ENCODE data around the gene PRKG1.
A peak's percentile ranks its signal among the peaks of the same experiment; 100 is the strongest.
"Not testable (repeated sequence)": the region's sequence is repeated elsewhere in the genome, so short reads cannot be mapped to it uniquely, and the experiment has no call there.

PRKG1 gene

DNA sequence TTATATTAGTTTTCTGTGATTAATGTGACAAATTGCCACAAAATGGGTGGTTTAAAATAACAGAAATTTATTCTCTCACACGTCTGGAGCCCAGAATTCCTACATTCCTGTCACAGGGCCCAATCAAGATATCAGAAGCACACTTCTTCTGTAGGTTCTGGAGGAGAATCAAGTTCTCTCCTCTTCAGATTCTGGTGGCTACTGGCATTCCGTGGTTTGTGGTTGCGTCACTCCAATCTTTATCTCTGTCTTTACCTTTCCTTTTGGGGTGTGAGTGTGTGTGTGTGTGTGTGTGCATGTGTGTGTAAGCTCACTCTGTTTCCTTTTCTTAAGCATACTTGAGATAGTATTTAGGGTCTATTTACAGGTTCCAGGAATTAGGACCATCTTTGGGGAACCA is 1124.3 kb downstream of the PRKG1 start:
- peak; percentile 46 for DNase-seq

DNA sequence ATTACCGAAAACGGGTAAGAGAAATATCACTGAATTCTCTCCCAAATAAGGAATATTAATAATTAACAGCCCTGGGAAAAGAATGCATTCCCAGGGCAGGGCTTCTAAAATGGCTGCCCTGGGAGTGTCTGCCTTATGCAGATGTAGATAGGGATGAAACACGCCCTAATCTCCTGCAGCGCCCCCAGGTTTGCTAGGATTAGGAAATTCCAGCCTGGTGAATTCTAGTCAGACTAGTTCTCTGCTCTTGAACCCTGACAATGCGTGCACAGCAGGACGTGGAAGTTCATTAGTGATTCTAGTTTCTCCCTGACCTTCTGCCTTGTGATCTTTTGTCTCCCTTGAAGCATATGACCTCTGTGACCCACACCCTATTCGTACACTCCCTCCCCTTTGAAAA is 1130.6 kb downstream of the PRKG1 start:
- DNase-seq, result not testable (repeated sequence)

DNA sequence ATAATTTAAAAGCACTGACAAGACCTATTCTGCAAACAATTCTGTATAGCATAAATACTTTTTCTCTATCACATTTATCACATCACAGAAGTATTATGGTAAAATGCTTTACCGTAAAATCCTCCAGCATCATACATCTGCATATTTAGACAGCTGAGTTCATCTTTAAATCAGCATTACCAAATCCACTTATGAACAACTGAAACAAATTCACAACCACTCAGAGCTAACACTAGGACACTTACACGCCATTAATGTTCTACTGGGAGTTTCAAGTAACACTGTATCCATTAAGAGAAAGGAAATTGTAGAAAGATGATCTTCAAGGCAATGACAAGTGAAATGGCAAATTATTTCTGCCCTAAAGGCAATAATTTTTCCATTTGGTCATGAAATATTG is 1134.1 kb downstream of the PRKG1 start:
- DNase-seq, result no peak

DNA sequence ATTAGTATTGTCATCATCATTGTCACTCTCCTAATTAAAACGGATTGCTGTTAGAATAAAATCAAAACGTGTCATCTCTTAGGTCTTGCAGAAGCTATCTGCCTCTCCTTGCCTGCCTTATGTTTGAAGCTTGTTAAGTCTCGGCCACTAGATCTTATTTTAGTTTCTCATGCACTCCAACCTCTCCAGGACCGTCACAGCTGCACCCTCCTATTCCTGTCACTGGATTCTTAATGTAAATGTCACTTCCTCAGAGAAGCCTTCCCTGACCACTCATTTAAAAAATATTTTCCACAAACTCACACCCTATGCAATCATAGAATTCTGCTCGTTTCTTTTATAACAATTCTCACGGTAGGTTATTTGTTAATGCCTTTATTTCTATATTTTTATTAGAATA is 1135.9 kb downstream of the PRKG1 start:
- no peak for DNase-seq

DNA sequence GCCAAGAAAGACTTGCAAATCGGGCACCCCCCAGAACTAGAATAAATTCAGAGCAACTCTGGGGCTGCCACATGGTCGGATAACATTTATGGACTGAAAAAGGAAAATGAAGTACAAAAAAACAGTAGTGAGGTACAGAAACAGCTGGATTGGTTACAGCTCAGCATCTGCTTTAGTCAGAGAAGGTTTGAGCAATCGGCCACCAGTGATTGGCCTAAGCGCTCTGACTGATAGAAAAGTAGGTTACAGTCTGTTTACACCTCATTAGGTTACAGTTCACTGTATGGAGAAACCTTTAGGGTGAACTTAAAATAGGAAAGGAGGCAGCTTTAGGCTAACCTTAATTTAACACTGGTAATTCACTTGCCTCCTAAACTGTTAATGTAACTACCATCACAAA is 1137.8 kb downstream of the PRKG1 start:
- no peak for DNase-seq

GRCh38 chr10:52212802-52213201 is 1138.5 kb downstream of the PRKG1 start:
- DNase-seq, result no peak

- DNase-seq, result no peak
These were observed 1139.0 kb downstream of the PRKG1 start for GRCh38 chr10:52213321-52213752.

- peak; percentile 86 for DNase-seq
These were observed 1141.6 kb downstream of the PRKG1 start for GRCh38 chr10:52215745-52216361.

GRCh38 chr10:52216852-52217251 is 1142.6 kb downstream of the PRKG1 start:
- peak; percentile 56 for DNase-seq

DNA sequence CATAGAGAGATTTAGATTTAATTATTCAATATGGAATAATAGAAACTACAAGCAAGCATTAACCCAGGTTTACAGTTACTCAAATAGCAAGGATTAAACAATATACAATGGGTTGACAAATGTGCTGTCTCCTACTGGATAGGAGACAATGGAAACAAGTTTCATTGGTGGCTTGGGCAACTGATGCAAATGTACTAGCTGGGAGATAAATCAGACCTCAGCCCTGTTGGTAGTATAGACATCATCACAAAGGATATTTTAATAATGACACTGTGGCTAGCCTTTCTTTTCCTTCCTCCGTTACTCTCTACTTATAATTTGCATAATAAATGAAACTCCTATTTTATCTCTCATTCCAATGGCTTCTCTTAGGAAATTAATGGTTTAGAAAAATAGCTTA is 1143.2 kb downstream of the PRKG1 start:
- DNase-seq, result no peak

DNA sequence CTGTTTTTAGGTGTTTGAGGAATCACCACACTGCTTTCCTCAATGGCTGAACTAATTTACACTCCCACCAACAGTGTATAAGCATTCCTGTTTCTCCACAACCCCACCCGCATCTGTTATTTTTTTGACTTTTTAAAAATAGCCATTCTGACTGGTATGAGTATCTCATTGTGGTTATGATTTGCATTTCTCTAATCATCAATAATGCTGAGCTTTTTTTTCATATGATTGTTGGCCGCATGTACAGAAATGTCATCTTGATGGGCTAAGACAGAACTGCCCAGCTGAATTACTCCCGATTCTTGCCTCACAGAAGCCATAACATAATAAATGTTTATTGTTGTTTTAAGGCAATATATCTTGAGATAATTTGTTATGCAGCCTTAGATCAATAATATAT is 1146.7 kb downstream of the PRKG1 start:
- DNase-seq, result no peak

DNA sequence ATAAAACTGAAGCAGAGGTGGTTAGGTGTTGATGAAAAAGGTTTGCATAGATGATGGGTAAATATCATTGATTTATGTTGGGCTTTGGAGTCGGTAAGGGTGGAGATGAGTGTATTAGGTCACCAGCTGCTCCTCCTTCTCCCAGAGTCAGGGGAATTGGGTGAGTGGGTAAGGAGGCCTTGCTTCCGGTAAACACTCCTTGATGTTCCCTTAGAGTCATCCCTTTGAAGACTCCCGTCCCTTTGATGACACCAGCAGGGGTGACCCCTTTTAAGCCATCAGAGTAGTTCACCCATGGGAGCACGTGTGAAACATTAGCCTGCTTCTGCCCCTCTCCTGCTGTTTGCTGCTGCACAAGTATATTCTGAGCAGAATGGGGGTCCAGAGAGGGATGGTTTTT is 1147.6 kb downstream of the PRKG1 start:
- no peak for DNase-seq

DNA sequence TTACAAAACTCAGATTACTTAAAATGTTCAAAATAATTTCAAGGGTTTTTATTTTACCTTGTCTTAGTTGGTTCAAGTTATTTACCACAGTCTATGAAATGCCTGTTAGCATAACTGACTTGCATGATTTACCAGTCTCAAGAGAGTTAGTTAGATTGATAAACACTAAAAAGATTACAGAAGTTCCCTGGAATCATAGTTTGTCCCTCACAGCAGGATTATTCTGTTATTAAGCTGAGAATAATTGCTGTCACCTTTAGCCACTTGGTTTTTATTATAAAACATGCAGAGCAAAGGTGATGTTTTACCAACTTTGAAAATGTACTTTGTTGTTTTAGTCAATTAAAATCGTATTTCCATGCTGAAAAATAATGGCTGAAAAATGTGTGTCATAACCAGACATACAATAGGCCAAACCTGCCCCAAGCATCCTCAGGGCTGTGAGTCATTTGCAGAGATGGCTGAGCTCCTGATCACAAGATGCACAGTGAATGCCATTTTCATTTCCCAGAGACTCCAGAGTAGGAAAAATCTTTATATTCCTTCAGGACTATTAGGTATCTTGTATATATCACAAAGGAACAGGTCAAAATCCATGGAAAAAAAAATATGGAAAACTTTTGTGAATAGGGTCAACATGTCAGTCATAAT is 1152.0 kb downstream of the PRKG1 start:
- DNase-seq, result no peak

- no peak for DNase-seq
These were observed 1154.3 kb downstream of the PRKG1 start for GRCh38 chr10:52228556-52228955.

- no peak for DNase-seq
These were observed 1155.1 kb downstream of the PRKG1 start for GRCh38 chr10:52229291-52229931.

- DNase-seq, result peak; percentile 37
These were observed 1158.5 kb downstream of the PRKG1 start for GRCh38 chr10:52232561-52233350.

GRCh38 chr10:52233351-52233991 is 1159.2 kb downstream of the PRKG1 start:
- not testable (repeated sequence) for DNase-seq

GRCh38 chr10:52239771-52240170 is 1165.5 kb downstream of the PRKG1 start:
- DNase-seq, result no peak

DNA sequence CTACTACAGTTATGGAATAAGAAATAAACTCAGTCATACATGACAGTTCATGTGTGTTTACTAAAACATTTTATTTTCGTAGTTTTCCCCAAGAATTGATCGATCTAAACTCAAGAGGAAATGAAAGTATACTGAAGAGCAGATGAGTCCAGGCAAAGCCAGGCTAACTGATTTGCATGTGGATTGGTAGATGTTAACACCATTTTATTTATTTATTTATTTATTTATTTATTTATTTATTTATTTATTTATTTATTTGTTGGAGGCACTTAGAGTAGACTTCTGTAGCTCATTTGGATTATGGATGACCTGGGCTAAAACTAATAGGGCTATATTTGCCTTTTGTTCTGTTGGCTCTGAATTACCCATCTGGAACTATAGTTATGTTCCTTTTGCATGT is 1171.3 kb downstream of the PRKG1 start:
- no peak for DNase-seq

DNA sequence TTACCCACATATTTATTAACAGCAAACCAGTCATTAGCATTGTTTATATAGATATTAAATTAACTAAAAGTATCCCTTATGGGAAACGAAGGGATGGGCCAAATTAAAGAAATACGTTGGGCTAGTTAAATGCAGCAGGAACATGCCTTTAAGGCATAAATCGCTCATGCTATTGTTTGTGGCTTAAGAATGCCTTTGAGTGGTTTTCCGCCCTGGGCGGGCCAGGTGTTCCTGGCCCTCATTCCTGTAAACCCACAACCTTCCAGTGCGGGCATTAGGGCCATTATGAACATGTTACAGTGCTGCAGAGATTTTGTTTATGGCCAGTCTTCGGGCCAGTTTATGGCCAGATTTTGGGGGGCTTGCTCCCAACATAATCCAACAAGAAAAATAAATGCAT is 1173.6 kb downstream of the PRKG1 start:
- DNase-seq, result not testable (repeated sequence)

DNA sequence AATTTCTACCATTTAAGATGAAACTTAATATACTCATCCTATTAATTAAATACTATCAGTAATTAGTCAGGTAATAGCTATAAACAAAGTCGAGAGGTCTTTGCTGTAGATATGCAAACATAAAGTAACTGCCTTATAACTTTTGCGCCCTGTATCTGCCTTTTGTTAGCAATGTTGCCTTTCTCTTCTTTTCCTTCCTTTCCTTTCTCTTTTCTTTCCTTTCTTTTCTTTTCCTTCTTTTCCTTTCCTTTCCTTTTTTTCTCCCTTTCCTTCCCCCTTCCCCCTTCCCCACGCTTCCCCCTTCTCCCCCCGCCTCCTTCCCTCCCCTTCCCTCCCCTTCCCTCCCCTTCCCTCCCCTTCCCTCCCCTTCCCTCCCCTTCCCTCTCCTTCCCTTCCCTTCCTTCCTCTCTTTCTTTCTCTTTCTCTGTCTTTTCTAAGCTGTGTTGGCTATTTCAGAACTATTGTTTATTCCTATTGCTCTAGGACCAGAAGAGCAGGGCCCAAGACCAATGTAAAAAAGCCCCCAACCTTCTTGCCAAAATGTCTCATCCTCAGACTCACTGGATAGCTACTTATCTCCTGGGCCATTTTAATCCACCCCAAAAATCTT is 1174.5 kb downstream of the PRKG1 start:
- DNase-seq, result no peak

GRCh38 chr10:52249850-52250395 is 1175.6 kb downstream of the PRKG1 start:
- no peak for DNase-seq

Data from hematopoietic multipotent progenitor cell treated with erythropoietin and hydrocortisone succinate and interleukin-3 and kit ligand, for 4 days (in vitro differentiated cells).